ENCODE data around the gene HFE. TPM values are rescaled to one million over a fixed set of nuclear protein-coding genes. Genes with fewer than 3 reads are reported as not detected.

The HFE gene
- total and polyA plus RNA-seq, 2 of the 13 experiments (the other 11 are each of a cell fraction or from before 2014, with no cell fraction given) = 3.7 to 6.3 TPM

- TF ChIP-seq ZBTB40 (IDR thresholded peaks at IDR 0.05) = no peak
- peak; percentile 54; the same call in 1 of the 2 replicates for TF ChIP-seq ZBTB40 (CRISPR knock-in tag; IDR thresholded peaks at IDR 0.05)
- TF ChIP-seq PRDM10 (CRISPR knock-in tag; IDR thresholded peaks at IDR 0.05; ENCODE audit: low read depth) = peak; percentile 59; the same call in 1 of the 2 replicates
- no peak for TF ChIP-seq RORA (CRISPR knock-in tag; IDR thresholded peaks at IDR 0.05)
- no peak for TF ChIP-seq TCF12 (IDR thresholded peaks at IDR 0.05)
- TF ChIP-seq TCF12 (CRISPR knock-in tag; IDR thresholded peaks at IDR 0.05) = 0 out of 2 replicates have a peak, but pooled peaks have one; percentile 40
- no peak for TF ChIP-seq ZSCAN22 (CRISPR knock-in tag; IDR thresholded peaks at IDR 0.05)
- TF ChIP-seq PRMT3 (CRISPR knock-in tag; IDR thresholded peaks at IDR 0.05; ENCODE audit: borderline replicate concordance, low read depth) = 0 out of 2 replicates have a peak, but pooled peaks have one; percentile 36
- 0 out of 2 replicates have a peak, but pooled peaks have one; percentile 15 for TF ChIP-seq IRX3 (CRISPR knock-in tag; IDR thresholded peaks at IDR 0.05; ENCODE audit: borderline replicate concordance, low read depth)
- TF ChIP-seq MED13 (CRISPR knock-in tag; IDR thresholded peaks at IDR 0.05) = peak; percentile 84
- no peak for TF ChIP-seq ZNF883 (CRISPR knock-in tag; IDR thresholded peaks at IDR 0.05; ENCODE audit: not compliant biosample characterization)
- TF ChIP-seq JDP2 (CRISPR knock-in tag; IDR thresholded peaks at IDR 0.05; ENCODE audit: borderline replicate concordance) = no peak
- TF ChIP-seq PITX1 (CRISPR knock-in tag; IDR thresholded peaks at IDR 0.05) = no peak; the same call in 1 of the 2 replicates
- TF ChIP-seq ZNF30 (CRISPR knock-in tag; IDR thresholded peaks at IDR 0.05) = no peak
These were observed 32.2 kb upstream of the HFE start (continued) for GRCh38 chr6:26054781-26055718.
